OCI-LY1 (cell line): ENCODE data around the gene KCNIP4.

Source experiments
- H2AFZ ChIP-seq: fragments of 200-600 bp; sonication (generic), shearing (Covaris generic); 2 replicates; pipeline ENCODE4 v1.6.0; 2014; ENCODE audit warnings: antibody characterized with exemption, mild to moderate bottlenecking, low read length
- H3F3A ChIP-seq: fragments of 200-600 bp; sonication (generic), shearing (Covaris generic); 2 replicates; pipeline ENCODE4 v1.6.0; 2014; ENCODE audit warnings: mild to moderate bottlenecking, antibody characterized with exemption, low read length, moderate library complexity; ENCODE audit not compliant: insufficient read depth
- H3K27ac ChIP-seq: fragments of 200-600 bp; sonication (generic); 2 replicates; pipeline ENCODE4 v1.5.1; 2014; ENCODE audit warnings: low read length, mixed run types, mild to moderate bottlenecking, low read depth; ENCODE audit not compliant: poor library complexity, severe bottlenecking
- H3K27me3 ChIP-seq: fragments of 200-600 bp; sonication (generic); 2 replicates; pipeline ENCODE4 v1.6.0; 2014; ENCODE audit warnings: antibody characterized with exemption, mild to moderate bottlenecking, low read length, moderate library complexity; ENCODE audit not compliant: insufficient read depth
- H3K36me3 ChIP-seq: fragments of 200-600 bp; sonication (generic); 2 replicates; pipeline ENCODE4 v1.6.1; 2014; ENCODE audit warnings: mild to moderate bottlenecking, antibody characterized with exemption, low read length, moderate library complexity, mixed read lengths; ENCODE audit not compliant: insufficient read depth
- H3K4me1 ChIP-seq: fragments of 200-600 bp; sonication (generic); 2 replicates; pipeline ENCODE4 v1.5.1; 2014; ENCODE audit warnings: mild to moderate bottlenecking, low read length, moderate library complexity; ENCODE audit not compliant: insufficient read depth, severe bottlenecking
- H3K4me2 ChIP-seq: fragments of 200-600 bp; sonication (generic), shearing (Covaris generic); 2 replicates; pipeline ENCODE4 v1.6.1; 2014; ENCODE audit warnings: low read length
- H3K4me3 ChIP-seq: fragments of 200-600 bp; sonication (generic); 2 replicates; pipeline ENCODE4 v1.5.1; 2014; ENCODE audit warnings: low read length, low read depth, mild to moderate bottlenecking, mixed read lengths; ENCODE audit not compliant: poor library complexity, severe bottlenecking
- H3K79me2 ChIP-seq: fragments of 200-600 bp; shearing (Covaris generic); 2 replicates; pipeline ENCODE4 v1.6.1; 2016; ENCODE audit warnings: mixed run types, low read length, mixed read lengths; ENCODE audit not compliant: insufficient read depth
- H3K9ac ChIP-seq: fragments of 200-600 bp; sonication (generic), shearing (Covaris generic); 2 replicates; pipeline ENCODE4 v1.6.1; 2014; ENCODE audit warnings: mild to moderate bottlenecking, low read length, mixed read lengths
- H3K9me2 ChIP-seq: fragments of 200-600 bp; sonication (generic), shearing (Covaris generic); 2 replicates; pipeline ENCODE4 v1.6.1; 2014; ENCODE audit warnings: low read depth, mild to moderate bottlenecking, low read length, mixed read lengths
- H3K9me3 ChIP-seq: fragments of 200-600 bp; shearing (Covaris generic); 2 replicates; pipeline ENCODE4 v1.6.1; 2014; ENCODE audit warnings: low read length, mixed read lengths
- H4K20me1 ChIP-seq: fragments of 200-600 bp; sonication (generic), shearing (Covaris generic); 2 replicates; pipeline ENCODE4 v1.6.0; 2016; ENCODE audit warnings: mild to moderate bottlenecking, low read length; ENCODE audit not compliant: insufficient read depth
- EZH2 ChIP-seq: fragments of 200-600 bp; sonication (generic), shearing (Covaris generic); IDR thresholded peaks from 2 replicates; pipeline ENCODE4 v1.8.0; 2017; ENCODE audit warnings: borderline replicate concordance, mixed run types, mild to moderate bottlenecking, antibody characterized with exemption, low read length, moderate library complexity, mixed read lengths
- TF ChIP-seq, protein P1 (sequence below): fragments of 200-600 bp; sonication (generic), shearing (Covaris generic); IDR thresholded peaks from 2 replicates; pipeline ENCODE4 v1.5.1; 2017; ENCODE audit warnings: mild to moderate bottlenecking, antibody characterized with exemption, low read length, moderate library complexity, mixed read lengths

Gene KCNIP4

DNA sequence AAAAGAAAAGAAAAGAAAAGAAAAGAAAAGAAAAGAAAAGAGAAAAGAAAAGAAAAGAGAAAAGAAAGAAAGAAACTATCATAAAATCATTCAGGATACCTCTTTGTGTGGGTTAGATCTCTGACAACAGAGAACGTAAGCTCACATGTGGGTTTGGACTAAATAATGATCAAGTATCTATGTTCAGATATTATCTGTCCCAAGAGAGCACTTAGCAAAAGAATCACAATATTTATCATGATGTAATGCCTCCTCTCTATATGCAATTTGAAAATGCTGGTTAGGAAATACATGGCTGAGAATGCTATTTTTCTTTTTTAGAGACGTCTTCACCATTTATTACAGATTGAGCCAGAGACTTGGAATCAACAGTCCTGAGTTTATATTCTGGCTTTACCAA, 191.3 kb downstream of the KCNIP4 start:
- H3K27me3 ChIP-seq = no peaks in the 10 kb centered on the region
- no peaks in the 10 kb centered on the region for H4K20me1 ChIP-seq
- H3K4me1 ChIP-seq = no peaks in the 10 kb centered on the region
- no peak overlapping the region for H3K27ac ChIP-seq
- no peak overlapping the region for H3K4me3 ChIP-seq
- no peak overlapping the region for H2AFZ ChIP-seq
- H3K79me2 ChIP-seq = no peaks in the 10 kb centered on the region
- TF ChIP-seq EZH2 = no peak
- TF ChIP-seq, protein P1, sequence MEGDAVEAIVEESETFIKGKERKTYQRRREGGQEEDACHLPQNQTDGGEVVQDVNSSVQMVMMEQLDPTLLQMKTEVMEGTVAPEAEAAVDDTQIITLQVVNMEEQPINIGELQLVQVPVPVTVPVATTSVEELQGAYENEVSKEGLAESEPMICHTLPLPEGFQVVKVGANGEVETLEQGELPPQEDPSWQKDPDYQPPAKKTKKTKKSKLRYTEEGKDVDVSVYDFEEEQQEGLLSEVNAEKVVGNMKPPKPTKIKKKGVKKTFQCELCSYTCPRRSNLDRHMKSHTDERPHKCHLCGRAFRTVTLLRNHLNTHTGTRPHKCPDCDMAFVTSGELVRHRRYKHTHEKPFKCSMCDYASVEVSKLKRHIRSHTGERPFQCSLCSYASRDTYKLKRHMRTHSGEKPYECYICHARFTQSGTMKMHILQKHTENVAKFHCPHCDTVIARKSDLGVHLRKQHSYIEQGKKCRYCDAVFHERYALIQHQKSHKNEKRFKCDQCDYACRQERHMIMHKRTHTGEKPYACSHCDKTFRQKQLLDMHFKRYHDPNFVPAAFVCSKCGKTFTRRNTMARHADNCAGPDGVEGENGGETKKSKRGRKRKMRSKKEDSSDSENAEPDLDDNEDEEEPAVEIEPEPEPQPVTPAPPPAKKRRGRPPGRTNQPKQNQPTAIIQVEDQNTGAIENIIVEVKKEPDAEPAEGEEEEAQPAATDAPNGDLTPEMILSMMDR = no peak
- H3K9me2 ChIP-seq = no peaks in the 10 kb centered on the region
- no peak overlapping the region for H3K4me2 ChIP-seq
- H3K9me3 ChIP-seq = no peaks in the 10 kb centered on the region
- no peaks in the 10 kb centered on the region for H3K36me3 ChIP-seq
- no peaks in the 10 kb centered on the region for H3F3A ChIP-seq
- no peak overlapping the region for H3K9ac ChIP-seq

- H3K4me1 ChIP-seq = no peaks in the 10 kb centered on the region
- no peak overlapping the region for H3K4me3 ChIP-seq
- no peaks in the 10 kb centered on the region for H3K27me3 ChIP-seq
- H3K4me2 ChIP-seq = no peak overlapping the region
- H3K9me2 ChIP-seq = no peaks in the 10 kb centered on the region
- no peak for TF ChIP-seq EZH2
- TF ChIP-seq, protein P1 = no peak
- H3K9ac ChIP-seq = no peak overlapping the region
- H3F3A ChIP-seq = no peaks in the 10 kb centered on the region
- H3K79me2 ChIP-seq = no peaks in the 10 kb centered on the region
- no peak overlapping the region for H3K27ac ChIP-seq
- H2AFZ ChIP-seq = no peak overlapping the region
- H3K9me3 ChIP-seq = no peaks in the 10 kb centered on the region
- H4K20me1 ChIP-seq = no peaks in the 10 kb centered on the region
- H3K36me3 ChIP-seq = no peaks in the 10 kb centered on the region
Measured at GRCh38 chr4:21753084-21753760, 195.3 kb downstream of the KCNIP4 start.

- H3K4me2 ChIP-seq = no peak overlapping the region
- H4K20me1 ChIP-seq = no peaks in the 10 kb centered on the region
- H2AFZ ChIP-seq = no peak overlapping the region
- no peaks in the 10 kb centered on the region for H3K79me2 ChIP-seq
- no peak overlapping the region for H3K9ac ChIP-seq
- H3K27ac ChIP-seq = no peak overlapping the region
- no peak overlapping the region for H3K4me3 ChIP-seq
- H3F3A ChIP-seq = no peaks in the 10 kb centered on the region
- H3K4me1 ChIP-seq = no peaks in the 10 kb centered on the region
- TF ChIP-seq, protein P1 = no peak
- TF ChIP-seq EZH2 = no peak
- no peaks in the 10 kb centered on the region for H3K36me3 ChIP-seq
- no peaks in the 10 kb centered on the region for H3K9me2 ChIP-seq
- H3K27me3 ChIP-seq = no peaks in the 10 kb centered on the region
- H3K9me3 ChIP-seq = no peaks in the 10 kb centered on the region
Measured at GRCh38 chr4:21752616-21753015, 196.0 kb downstream of the KCNIP4 start.
